ENCODE measurements around the gene AMH.

DNA sequence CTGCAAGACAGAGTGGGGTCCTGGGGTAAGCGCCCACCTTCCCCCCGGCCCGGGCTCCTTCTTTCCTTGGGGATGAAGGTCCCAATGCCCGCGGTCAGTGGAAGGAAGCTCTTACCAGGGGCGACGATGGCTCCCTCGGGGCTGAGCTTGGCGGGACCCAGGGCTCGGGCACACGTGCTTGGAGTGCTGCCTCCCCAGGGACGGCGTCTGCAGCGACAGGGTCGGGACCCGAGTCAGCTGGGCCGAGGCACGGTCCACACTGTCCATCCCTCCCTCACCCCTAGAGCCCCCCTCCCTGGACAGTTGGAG, 3.6 kb downstream of the AMH start:
- TF ChIP-seq, protein P1, sequence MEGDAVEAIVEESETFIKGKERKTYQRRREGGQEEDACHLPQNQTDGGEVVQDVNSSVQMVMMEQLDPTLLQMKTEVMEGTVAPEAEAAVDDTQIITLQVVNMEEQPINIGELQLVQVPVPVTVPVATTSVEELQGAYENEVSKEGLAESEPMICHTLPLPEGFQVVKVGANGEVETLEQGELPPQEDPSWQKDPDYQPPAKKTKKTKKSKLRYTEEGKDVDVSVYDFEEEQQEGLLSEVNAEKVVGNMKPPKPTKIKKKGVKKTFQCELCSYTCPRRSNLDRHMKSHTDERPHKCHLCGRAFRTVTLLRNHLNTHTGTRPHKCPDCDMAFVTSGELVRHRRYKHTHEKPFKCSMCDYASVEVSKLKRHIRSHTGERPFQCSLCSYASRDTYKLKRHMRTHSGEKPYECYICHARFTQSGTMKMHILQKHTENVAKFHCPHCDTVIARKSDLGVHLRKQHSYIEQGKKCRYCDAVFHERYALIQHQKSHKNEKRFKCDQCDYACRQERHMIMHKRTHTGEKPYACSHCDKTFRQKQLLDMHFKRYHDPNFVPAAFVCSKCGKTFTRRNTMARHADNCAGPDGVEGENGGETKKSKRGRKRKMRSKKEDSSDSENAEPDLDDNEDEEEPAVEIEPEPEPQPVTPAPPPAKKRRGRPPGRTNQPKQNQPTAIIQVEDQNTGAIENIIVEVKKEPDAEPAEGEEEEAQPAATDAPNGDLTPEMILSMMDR (tag by site-specific recombination; IDR thresholded peaks at IDR 0.05) = no peak
- no peak for TF ChIP-seq ZBTB7A (tag by site-specific recombination; IDR thresholded peaks at IDR 0.05; ENCODE audit: low read depth)

All from HEK293 (cell line).